ENCODE results near the gene FXYD5.

Gene FXYD5

DNA sequence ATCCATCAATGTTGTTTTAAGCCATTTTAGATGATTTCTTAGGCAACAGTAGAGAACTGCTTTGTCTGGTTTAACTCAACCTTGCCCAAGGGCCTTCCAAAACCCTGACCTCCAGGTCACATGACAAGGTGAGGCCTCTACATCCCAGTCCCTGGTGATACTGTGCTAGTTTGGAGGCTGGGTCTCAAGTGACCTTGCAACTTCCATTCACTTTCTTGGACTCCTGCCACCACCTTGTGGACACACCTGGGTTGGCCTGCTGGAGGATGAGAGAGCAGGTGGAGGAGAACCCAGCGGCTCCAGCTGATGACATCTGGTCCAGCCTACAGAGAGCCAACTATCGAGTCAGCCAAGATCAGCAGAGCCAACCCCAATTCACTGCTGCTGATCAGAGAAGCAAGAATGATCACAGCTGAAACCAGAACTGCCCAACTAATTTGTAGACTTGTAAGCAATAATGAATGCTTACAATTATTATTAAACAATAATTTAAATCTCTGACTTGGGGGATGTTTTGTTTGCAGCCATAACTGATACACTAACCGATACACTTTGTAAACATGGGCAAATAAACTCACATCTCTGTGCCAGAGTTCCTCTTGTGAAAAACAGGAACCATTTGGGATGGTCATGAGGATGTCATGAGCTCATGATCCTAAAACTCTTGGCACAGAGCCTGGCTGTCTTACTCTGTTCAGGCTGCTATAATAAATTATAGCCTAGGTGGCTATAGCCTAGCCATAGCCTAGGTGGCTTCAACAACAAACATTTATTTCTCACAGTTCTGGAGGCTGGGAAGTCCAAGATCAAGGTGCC, 62.5 kb downstream of the FXYD5 start:
- DNase-seq: peak; percentile 65

- no peak for DNase-seq
Measured at GRCh38 chr19:35217649-35217990, 63.1 kb downstream of the FXYD5 start.

GRCh38 chr19:35219008-35219407, 64.5 kb downstream of the FXYD5 start:
- no peak for DNase-seq

Data from CD4-positive, alpha-beta T cell treated with Interleukin-15 for 1 hour (primary cell).